ENCODE measurements around the gene INTS15. TPM values are rescaled to one million over a fixed set of nuclear protein-coding genes. Genes with fewer than 3 reads are reported as not detected.
A peak's percentile ranks its signal among the peaks of the same experiment; 100 is the strongest.

INTS15 gene
- total and polyA plus RNA-seq, 9 of the 15 experiments (the other 6 are each of a cell fraction or from before 2014, with no cell fraction given), result 0.52 to 28.9 (median 11.6) TPM

- TF ChIP-seq TEAD2 (tag; IDR thresholded peaks at IDR 0.05) (no peak), CREM (IDR thresholded peaks at IDR 0.05; ENCODE audit: low read depth) (no peak), JUN (IDR thresholded peaks at IDR 0.05; ENCODE audit: borderline replicate concordance, low read depth, low read length) (no peak), JUN (CRISPR knock-in tag; IDR thresholded peaks at IDR 0.05; ENCODE audit: borderline replicate concordance) (no peak), THAP12 (CRISPR knock-in tag; IDR thresholded peaks at IDR 0.05) (no peak), KLF10 (CRISPR knock-in tag; IDR thresholded peaks at IDR 0.05) (no peak), TCF7 (IDR thresholded peaks at IDR 0.05; ENCODE audit: borderline replicate concordance) (no peak), MCM7 (IDR thresholded peaks at IDR 0.05) (no peak), HEY1 (CRISPR knock-in tag; IDR thresholded peaks at IDR 0.05; ENCODE audit: borderline replicate concordance) (no peak), RAD21 (CRISPR knock-in tag; conservative IDR thresholded peaks at IDR 0.05 in 1 of 2, IDR thresholded peaks at IDR 0.05 in 1 of 2) (peak in 1 of 2 experiments; percentile 44; a peak in 3 of 4 replicates), PHF21A (IDR thresholded peaks at IDR 0.05; ENCODE audit: borderline replicate concordance, low read depth) (no peak), E2F3 (CRISPR knock-in tag; IDR thresholded peaks at IDR 0.05) (no peak), MIER1 (IDR thresholded peaks at IDR 0.05; ENCODE audit: low read depth) (no peak), ZNF324 (CRISPR knock-in tag; IDR thresholded peaks at IDR 0.05) (no peak), ATF6 (CRISPR knock-in tag; IDR thresholded peaks at IDR 0.05) (no peak), MYBL2 (IDR thresholded peaks at IDR 0.05; ENCODE audit: low read depth) (no peak), MYBL2 (CRISPR knock-in tag; IDR thresholded peaks at IDR 0.05; ENCODE audit: borderline replicate concordance) (no peak), MLX (CRISPR knock-in tag; conservative IDR thresholded peaks at IDR 0.05) (no peak), ARHGAP35 (IDR thresholded peaks at IDR 0.05; ENCODE audit: partially characterized antibody) (no peak), ELK3 (CRISPR knock-in tag; IDR thresholded peaks at IDR 0.05) (no peak), USF2 (CRISPR knock-in tag; IDR thresholded peaks at IDR 0.05) (no peak), ESRRB (CRISPR knock-in tag; IDR thresholded peaks at IDR 0.05; ENCODE audit: borderline replicate concordance) (no peak)
Measured at GRCh38 chr7:6589829-6590644, at the start of gene INTS15 (continued).

Measured in K562 (cell line).